GM04504 (cell line): ENCODE results near the gene ITPR1.
"Not testable (repeated sequence)": the region's sequence is repeated elsewhere in the genome, so short reads cannot be mapped to it uniquely, and the experiment has no call there.

Experiments
- DNase-seq: peaks from one replicate; pipeline ENCODE4 v3.0.0-alpha.2; 2012; ENCODE audit warnings: low read depth

ITPR1 gene

DNA sequence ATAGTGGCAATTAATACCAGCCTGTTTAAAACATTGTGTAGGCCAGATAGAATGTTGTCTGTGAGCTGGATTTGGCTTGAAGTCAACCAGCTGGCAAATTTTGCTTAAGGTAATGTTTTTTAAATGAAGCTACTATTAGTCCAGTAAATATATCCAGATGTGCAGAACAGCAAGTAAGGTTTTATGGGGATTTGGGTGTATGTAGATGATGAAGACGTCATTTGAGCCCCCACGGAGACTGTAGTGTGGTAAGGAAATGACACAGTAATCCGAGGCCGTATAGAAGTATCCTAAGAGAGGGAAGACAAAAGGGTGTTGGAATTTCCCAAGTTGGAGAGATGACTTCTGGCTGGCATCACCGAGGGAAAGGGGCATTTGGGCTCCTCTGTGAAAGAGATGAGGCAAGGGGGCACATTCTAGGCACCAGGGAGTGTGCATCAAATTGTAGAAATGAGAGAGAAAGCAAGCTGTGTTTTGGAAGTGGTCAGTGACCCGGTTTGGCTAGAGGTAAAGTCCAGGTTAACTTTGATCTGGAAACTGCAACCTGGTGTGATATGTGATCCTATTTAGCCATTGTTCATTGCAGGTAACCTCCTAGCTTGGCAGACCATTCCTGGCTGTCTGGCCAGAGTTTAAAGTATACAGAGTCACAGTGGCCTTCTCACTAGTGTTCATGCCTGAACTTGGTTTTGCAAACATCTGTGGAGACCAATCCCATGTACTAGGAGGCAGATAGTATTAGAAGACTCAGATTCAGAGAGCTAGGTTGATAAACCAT, 104.2 kb downstream of the ITPR1 start:
- DNase-seq: no peak

DNA sequence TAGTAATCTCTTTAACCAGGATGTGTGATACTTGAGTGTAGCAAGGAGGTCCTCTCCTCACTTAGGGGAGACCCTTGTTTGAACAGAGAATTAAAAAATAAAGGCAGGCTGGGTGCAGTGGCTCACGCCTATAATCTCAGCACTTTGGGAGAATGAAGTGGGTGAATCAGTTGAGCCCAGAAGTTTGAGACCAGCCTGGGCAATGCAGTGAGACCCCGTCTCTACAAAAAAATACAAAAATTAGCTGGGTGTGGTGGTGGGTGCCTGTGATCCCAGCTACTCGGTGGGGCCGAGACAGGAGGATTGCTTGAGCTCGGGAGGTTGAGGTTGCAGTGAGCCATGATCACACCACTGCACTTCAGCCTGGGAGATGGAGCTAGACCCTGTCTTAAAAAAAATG, 105.1 kb downstream of the ITPR1 start:
- not testable (repeated sequence) for DNase-seq

GRCh38 chr3:4599612-4600011, 106.5 kb downstream of the ITPR1 start:
- no peak for DNase-seq

DNA sequence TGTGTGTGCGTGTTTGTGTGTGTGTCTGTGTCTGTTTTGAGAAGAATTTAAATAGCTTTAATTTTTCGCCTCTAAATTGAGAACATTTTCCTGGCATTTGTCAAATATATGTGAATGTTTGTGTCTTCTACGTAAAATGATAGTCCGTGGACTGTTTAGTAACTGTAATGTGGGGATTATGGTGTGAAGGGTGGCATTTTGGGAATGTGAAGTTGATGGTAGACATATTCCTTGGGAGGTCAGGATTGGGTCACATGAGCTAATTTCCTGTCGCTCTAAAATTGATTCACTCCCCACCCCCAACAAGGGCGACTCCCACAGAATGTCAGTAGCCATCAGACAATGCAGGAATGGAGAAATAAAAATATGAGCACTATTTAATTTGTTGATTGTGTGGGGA, 107.3 kb downstream of the ITPR1 start:
- DNase-seq: no peak

- DNase-seq: no peak
Observed at GRCh38 chr3:4601892-4602291, 108.7 kb downstream of the ITPR1 start.

- no peak for DNase-seq
Observed at GRCh38 chr3:4604693-4605092, 111.5 kb downstream of the ITPR1 start.

DNA sequence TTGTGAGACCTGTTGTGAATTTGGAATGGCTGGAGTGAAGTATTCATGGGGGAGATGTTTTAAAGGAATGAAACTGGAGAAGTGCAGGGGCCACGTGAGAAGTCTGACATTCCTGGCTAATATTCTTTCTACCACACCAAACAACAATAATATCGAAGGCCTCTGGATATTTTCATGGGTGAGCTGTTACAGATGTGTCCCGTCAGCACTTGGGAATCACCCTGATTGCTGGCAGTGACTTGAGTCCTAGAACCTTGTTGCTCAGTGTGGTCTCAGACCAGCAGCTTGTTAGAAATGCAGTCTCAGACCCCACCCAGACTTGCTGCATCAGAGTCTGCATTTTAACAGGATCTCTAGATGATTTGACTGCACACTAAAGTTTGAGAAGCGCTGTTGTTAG, 113.8 kb downstream of the ITPR1 start:
- DNase-seq: no peak

- no peak for DNase-seq
Observed at GRCh38 chr3:4613366-4613765, 120.2 kb downstream of the ITPR1 start.

- DNase-seq: no peak
Observed at GRCh38 chr3:4614070-4614469, 120.9 kb downstream of the ITPR1 start.

- DNase-seq: no peak
Observed at GRCh38 chr3:4614927-4615326, 121.8 kb downstream of the ITPR1 start.

DNA sequence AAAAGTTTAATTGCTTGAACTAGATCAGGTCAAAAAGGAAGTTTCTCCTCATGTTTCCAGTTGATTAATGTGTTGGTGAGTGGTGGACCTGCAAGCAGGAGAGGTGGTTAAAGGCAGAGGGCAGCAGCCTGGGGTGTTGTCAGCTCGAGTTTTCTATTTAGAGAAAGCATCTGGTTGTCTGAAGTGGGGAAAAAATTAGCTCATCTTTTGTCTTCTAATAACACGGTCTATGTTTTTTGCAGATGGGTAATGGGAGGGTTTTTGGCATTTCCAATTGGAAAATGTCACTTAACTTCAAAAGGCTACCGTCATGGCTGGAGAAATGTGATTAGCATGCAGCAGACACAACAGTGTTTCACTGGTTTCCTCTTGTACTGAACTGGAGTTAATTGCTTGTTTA, 122.6 kb downstream of the ITPR1 start:
- no peak for DNase-seq

GRCh38 chr3:4623421-4623999, 130.4 kb downstream of the ITPR1 start:
- DNase-seq: no peak

GRCh38 chr3:4627651-4628375, 134.7 kb downstream of the ITPR1 start:
- DNase-seq: no peak

DNA sequence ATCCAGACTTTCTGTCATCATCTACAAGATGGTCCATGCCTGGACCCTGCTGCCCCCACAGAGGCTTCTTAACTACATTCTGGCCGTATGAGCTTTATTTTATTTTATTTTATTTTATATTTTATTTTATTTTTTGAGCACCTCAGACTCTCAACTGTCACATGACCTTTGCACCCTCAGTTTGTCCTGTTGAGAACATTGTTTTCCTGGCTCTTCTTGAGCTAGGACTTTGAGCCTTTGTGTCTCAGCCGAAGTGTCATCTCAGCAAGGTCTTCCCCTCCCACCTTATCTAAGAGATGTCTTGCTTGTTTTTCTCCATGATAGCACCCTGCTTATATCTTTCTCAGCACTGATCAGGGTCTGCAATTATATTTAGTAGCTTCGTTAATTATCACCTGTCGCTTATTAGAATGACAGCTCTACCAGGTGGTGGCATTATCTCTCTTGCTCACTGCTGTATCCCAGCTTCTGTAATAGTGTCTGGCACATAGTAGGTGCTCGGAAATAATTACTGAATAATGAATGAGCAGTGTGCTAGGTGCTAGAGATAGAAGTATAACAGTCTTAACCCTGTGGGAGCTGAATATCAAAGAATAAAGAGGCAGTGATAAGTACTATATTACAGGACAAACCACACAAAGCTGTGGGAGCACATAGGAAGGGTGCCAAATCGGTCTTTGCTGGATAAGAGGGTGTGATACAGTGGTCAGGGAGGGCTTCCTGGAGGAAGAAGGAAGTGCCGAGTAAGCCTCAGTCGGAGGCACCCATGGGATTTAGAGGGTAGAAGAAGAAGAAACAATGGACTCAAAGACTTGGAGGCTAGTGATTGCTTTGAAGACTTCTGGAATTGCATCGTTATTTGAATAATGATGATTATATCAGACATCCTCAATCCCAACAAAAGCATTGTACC, 136.2 kb downstream of the ITPR1 start:
- no peak for DNase-seq

DNA sequence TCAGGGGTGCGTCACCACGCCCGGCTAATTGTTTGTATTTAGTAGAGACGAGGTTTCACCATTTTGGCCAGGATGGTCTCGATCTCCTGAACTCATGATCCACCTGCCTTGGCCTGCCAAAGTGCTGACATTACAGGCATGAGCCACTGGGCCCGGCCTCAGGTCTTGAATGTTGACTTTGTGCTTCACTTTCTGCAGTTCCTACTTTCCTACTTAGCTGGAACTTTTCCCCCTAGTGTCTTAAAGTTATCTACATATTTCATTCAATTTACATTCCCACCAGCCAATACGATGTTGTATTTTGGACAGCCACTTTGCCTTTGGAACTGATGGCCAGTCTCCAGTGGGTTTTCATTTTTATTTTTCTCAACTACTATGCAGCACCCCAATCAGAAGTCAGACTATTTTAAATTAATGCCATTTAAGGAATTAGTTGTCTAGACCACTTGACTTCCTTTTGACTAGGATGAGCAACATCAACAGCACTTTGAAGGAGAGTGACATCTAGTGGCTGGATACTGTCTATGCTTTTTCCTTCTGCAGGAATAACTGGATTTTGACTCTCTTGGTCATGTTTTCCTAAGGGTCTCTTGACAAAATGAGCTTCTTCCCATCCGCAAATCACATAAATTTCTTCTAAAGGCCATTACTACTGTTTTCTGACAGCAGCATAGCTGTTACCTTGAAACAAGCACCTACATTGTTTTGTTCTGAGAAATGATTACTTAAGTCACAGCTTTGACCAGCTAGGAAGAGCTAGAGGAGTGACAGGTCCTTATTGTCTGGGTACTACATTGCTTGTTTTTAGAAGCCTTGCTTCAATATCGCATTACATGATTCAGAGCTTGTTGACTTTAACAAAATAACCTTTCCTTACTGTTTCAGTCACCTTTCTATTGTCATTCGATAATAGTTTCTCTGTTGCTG, 140.2 kb downstream of the ITPR1 start:
- peak; percentile 19 for DNase-seq

GRCh38 chr3:4634894-4635293, 141.7 kb downstream of the ITPR1 start:
- no peak for DNase-seq

DNA sequence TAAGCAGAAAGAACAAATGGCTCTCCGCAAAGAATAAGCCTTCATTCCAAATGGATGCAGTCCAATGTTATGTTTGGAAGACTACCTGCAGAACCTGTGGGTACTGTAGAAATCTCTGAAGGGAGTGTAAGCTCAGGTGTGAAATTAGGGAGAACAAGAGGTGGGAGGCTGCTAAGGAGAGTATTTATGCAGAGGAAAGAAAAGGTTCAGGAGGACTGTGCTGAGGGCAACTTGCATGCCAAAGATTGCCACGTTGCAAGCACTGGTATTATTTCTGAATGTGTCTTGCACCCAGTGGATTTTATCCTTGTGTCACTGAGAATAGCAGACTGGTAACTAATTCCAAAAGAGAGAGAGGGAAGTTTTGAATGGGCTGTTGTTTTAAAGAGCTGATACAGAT, 144.1 kb downstream of the ITPR1 start:
- no peak for DNase-seq

DNA sequence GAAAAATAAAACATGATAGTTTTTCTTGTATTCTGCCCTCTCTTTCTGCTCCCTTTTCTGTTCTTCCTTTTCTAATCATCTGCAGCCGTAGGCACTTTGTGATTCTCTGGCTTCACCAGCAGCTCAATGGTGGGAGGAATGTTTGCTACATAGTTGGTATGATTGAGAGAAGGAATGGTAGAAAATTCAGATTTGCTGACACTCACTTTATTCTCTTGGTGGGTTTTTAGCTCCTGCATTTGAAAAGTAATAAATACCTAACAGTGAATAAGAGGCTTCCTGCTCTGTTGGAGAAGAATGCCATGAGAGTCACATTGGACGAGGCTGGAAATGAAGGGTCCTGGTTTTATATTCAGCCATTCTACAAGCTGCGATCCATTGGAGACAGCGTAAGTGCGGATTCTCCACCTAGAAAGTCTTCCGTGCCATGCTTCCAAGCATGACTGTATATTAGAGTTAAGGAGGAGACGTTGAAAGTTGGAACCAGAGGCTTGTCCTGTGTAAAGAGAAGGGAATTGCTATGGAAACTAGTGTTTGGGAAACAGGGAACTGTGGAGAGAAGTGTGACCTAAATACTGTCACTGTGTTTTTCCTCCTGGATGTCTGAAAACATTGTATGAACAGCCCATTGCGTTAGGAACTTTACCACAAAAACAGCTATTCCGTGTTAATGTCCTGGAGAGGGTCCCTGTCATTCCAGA, 148.9 kb downstream of the ITPR1 start:
- no peak for DNase-seq

DNA sequence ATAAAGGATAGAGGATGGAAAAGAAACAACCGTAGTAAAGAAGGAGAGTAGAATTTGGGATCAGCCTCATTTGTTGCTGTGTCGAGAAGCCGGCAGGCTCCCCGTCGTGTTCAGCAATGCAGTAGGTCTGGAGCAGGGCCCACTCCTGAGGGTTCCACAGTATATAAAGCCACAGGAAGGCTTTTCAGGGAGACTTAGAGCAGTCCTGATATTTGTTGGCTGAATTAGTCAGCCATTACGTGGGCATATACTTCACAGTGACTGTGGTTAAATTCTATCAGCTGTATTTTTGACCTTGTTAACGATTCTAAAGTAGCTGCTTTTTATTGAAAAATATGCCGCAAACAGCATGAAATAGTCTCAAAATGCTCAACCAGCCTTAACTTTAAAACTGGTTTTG, 149.5 kb downstream of the ITPR1 start:
- no peak for DNase-seq

- DNase-seq: no peak
Observed at GRCh38 chr3:4643904-4644547, 150.9 kb downstream of the ITPR1 start.
